Body of pancreas (tissue), 4 donors: ENCODE data around the gene SPATA2.

Source experiments
- CTCF ChIP-seq, 7 experiments: fragments of 450-650 bp in 4 of 7; fragments of 200-600 bp in 3 of 7; sonication (generic) in 3 of 7; IDR thresholded peaks; one replicate each; pipeline ENCODE4 v1.5.1; 2016 to 2019; ENCODE audit warnings: antibody characterized with exemption in 7 of 7
- POLR2A ChIP-seq, 3 donors: fragments of 450-650 bp; IDR thresholded peaks; one replicate each; pipeline ENCODE4 v1.6.1; 2016; ENCODE audit warnings: antibody characterized with exemption in 3 of 3, mild to moderate bottlenecking in 2 of 3

- TF ChIP-seq CTCF (IDR thresholded peaks at IDR 0.05) = no peak
- no peak for TF ChIP-seq POLR2A (IDR thresholded peaks at IDR 0.05)
These were observed 46.1 kb upstream of the SPATA2 start for GRCh38 chr20:49961413-49961812.
